Measurements from ENCODE around the gene ELP5.

The ELP5 gene

GRCh38 chr17:7232114-7232513 is 19.9 kb upstream of the ELP5 start:
- no peak for TF ChIP-seq ZFX (IDR thresholded peaks at IDR 0.05; ENCODE audit: borderline replicate concordance)
- no peak for TF ChIP-seq CTCF (IDR thresholded peaks at IDR 0.05)

GRCh38 chr17:7233701-7234082 is 18.3 kb upstream of the ELP5 start:
- peak overlapping the region; percentile 98 for H3K27ac ChIP-seq
- TF ChIP-seq CTCF (IDR thresholded peaks at IDR 0.05) (no peak), ZFX (IDR thresholded peaks at IDR 0.05; ENCODE audit: borderline replicate concordance) (no peak)

More at GRCh38 chr17:7232114-7232513, 19.9 kb upstream of the ELP5 start:
- no peak overlapping the region for H3K27ac ChIP-seq

DNA sequence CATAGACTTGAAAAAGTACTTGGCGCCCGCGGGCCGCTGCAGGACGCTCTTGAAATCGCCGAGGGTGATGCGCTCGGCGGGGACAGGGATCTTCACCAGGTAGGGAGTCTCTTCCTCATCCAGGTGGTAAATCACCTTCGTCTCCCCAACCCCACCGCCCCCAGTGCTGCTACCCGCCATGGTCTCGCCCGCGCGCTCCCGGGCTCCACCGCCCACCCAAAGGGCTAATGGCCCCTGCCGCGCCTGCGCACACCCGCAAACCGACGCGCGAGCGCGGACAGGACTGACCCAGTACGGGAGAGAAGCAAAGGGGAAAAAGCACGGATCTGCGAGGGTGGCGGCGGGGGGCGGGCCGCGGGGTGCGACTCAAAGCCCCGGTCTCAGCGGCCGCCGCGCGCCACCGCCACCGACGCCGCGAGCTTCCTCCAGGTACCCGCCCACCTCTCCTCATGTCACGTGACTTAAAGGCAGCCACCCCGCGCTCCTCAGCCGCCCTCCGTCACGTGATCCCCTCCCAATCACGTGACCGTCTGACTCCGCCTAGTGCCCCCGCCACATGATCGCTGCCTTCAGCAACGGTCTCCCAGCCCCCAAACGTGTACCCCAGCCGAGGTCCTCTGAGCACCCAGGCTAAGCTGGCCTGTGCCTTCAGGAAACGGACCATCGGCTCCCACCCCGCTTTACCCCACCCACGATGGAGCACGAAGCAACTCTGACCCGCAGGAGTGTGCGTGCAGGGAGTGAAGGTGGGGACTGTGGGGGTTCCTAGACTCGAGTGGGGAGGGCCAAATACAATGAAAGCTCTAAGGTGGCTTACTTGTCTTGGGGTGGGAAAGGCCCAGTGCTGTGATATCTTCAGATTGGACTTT is 17.7 kb upstream of the ELP5 start, which contains the start of gene DVL2:
Gene DVL2, minus strand, starts transcription at position 435 of the 869 bp plus-strand sequence. Its CDS starts 255 bp downstream, at position 180.
- peak within 1 kb of the TSS; percentile 98 for H3K27ac ChIP-seq
- TF ChIP-seq ZFX (IDR thresholded peaks at IDR 0.05; ENCODE audit: borderline replicate concordance) (no peak), CTCF (IDR thresholded peaks at IDR 0.05) (no peak)

DNA sequence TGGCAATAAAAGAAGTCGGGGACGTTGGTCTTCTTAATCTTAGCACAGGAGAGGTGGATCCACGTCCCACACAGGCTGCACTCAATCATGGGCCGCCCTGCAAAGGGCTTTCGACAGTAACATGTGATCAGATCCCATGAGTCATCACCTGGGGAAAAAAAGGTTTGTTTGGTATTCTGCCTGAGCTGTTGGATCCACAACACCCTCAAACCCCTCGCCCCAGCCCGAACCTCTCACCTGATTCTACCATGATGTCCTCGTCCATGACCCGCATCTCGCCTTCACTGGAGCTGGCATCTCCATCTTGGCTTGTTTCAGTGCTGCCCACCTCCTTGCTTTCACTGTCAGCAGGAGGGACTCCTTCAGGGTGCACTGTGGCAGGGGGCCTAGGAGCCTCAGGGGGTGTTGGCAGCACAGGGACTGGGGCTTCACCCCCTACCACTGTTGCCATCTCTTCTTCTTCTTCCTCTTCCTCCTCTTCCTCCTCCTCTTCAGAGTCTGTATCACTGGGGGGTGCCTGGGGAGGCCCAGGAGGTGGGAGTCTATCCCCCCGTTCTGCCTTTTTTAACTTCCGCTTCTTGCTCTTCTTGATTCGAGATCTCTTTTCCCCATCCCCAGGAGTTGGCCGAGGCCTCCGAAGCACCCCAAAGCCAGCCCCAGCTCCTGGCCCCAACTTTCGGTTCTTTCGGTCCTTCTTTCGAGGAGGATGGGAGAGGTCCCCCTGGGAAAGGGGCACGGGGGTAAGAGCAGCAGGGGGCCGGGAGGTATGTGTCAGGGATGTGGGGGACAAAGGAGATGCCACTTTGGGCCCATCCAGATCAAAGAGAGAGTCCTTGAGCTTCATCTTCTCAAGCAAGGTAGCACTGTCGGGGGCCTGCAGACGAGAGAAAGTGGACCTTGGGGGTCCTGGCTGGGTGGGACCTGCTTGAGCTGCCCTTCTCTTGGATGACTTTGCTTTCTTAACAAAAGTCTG is 16.0 kb upstream of the ELP5 start:
- TF ChIP-seq CTCF (IDR thresholded peaks at IDR 0.05) (no peak), ZFX (IDR thresholded peaks at IDR 0.05; ENCODE audit: borderline replicate concordance) (no peak)
- peak overlapping the region; percentile 98 for H3K27ac ChIP-seq

GRCh38 chr17:7236808-7237207 is 15.2 kb upstream of the ELP5 start:
- peak overlapping the region; percentile 98 for H3K27ac ChIP-seq
- no peak for TF ChIP-seq ZFX (IDR thresholded peaks at IDR 0.05; ENCODE audit: borderline replicate concordance)
- no peak for TF ChIP-seq CTCF (IDR thresholded peaks at IDR 0.05)

- TF ChIP-seq ZFX (IDR thresholded peaks at IDR 0.05; ENCODE audit: borderline replicate concordance) (no peak), CTCF (IDR thresholded peaks at IDR 0.05) (no peak)
Observed at GRCh38 chr17:7237266-7237760, 14.7 kb upstream of the ELP5 start.

More at GRCh38 chr17:7237266-7237760, 14.7 kb upstream of the ELP5 start:
- H3K27ac ChIP-seq = peak overlapping the region; percentile 98

Measured in 22Rv1 (cell line).